SU-DHL-6 (cell line): ENCODE data around the gene MARK2.

ENCODE experiments used
- CTCF ChIP-seq: fragments of 200-600 bp; sonication (generic); IDR thresholded peaks from one replicate; pipeline ENCODE4 v1.5.1; 2017; ENCODE audit warnings: antibody characterized with exemption, mild to moderate bottlenecking, low read length, moderate library complexity; ENCODE audit not compliant: insufficient read depth, poor library complexity, severe bottlenecking
- EZH2phosphoT487 ChIP-seq: fragments of 200-600 bp; sonication (generic), shearing (Covaris generic); conservative IDR thresholded peaks from 2 replicates; pipeline ENCODE4 v1.6.1; 2018; ENCODE audit warnings: mild to moderate bottlenecking, antibody characterized with exemption, low read length, moderate library complexity, mixed read lengths

DNA sequence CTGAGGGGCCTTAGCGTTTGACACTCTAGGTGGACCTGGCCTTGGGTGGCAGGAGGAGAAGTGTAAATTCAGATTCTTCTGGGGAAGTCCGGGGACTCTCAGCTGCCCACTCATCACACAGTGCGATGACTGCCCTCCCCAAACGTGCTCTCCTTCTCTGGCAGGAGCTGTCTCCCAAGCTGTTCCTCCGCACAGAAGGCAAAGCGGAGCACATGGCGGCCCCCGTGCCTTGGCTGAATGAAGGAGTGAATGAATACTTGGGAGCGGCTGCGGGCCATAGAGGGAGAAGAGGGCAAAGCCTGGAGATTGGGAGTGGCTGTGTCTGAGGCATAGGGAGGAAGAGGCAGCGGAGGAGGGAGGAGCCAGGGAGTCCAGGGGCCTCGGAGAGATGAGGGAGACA, 93.0 kb downstream of the MARK2 start:
- TF ChIP-seq CTCF: no peak
- TF ChIP-seq EZH2phosphoT487: no peak
